Kidney epithelial cell (primary cell): ENCODE results near the gene BMP10. TPM values are rescaled to one million over a fixed set of nuclear protein-coding genes. Genes with fewer than 3 reads are reported as not detected.

ENCODE experiments used
- DNase-seq: peaks from one replicate; pipeline ENCODE4 v3.0.0-alpha.2; 2010; ENCODE audit warnings: low read depth
- H3K27me3 ChIP-seq: 2 replicates; pipeline ENCODE4 v1.6.0; 2011; ENCODE audit warnings: low read length; ENCODE audit not compliant: control insufficient read depth, insufficient read depth
- H3K36me3 ChIP-seq: 2 replicates; pipeline ENCODE4 v1.5.1; 2011; ENCODE audit warnings: low read length; ENCODE audit not compliant: control insufficient read depth, insufficient read depth
- H3K4me3 ChIP-seq: 2 replicates; pipeline ENCODE4 v1.5.1; 2011; ENCODE audit warnings: low read depth, mild to moderate bottlenecking, control low read depth, low read length
- total RNA-seq: library from RNA; depleted of rRNA; stranded (reverse); fragments of >200 nt; gene quantifications from 2 replicates; pipeline ENCODE4 v1.2.3, GENCODE V29; 2015
- TF ChIP-seq, protein P1 (sequence below): IDR thresholded peaks from 2 replicates; pipeline ENCODE4 v1.5.1; 2011; ENCODE audit warnings: mild to moderate bottlenecking, moderate library complexity, low read length, control low read depth, inconsistent platforms; ENCODE audit not compliant: insufficient read depth, poor library complexity, severe bottlenecking

Gene BMP10
- total RNA-seq, 1 donor from 2014 or later = not detected

GRCh38 chr2:68832233-68832869, 38.8 kb downstream of the BMP10 start:
- Histone ChIP-seq H3K27me3 (no peaks in the 10 kb centered on the region), H3K4me3 (no peak overlapping the region), H3K36me3 (no peaks in the 10 kb centered on the region)
- TF ChIP-seq, protein P1, sequence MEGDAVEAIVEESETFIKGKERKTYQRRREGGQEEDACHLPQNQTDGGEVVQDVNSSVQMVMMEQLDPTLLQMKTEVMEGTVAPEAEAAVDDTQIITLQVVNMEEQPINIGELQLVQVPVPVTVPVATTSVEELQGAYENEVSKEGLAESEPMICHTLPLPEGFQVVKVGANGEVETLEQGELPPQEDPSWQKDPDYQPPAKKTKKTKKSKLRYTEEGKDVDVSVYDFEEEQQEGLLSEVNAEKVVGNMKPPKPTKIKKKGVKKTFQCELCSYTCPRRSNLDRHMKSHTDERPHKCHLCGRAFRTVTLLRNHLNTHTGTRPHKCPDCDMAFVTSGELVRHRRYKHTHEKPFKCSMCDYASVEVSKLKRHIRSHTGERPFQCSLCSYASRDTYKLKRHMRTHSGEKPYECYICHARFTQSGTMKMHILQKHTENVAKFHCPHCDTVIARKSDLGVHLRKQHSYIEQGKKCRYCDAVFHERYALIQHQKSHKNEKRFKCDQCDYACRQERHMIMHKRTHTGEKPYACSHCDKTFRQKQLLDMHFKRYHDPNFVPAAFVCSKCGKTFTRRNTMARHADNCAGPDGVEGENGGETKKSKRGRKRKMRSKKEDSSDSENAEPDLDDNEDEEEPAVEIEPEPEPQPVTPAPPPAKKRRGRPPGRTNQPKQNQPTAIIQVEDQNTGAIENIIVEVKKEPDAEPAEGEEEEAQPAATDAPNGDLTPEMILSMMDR = no peak
- peak; percentile 82 for DNase-seq

- DNase-seq = no peak
- no peaks in the 10 kb centered on the region for H3K27me3 ChIP-seq
- H3K4me3 ChIP-seq = no peak overlapping the region
- no peaks in the 10 kb centered on the region for H3K36me3 ChIP-seq
- TF ChIP-seq, protein P1 = no peak
Observed at GRCh38 chr2:68831686-68832232, 39.4 kb downstream of the BMP10 start.

GRCh38 chr2:68829749-68830148, 41.4 kb downstream of the BMP10 start:
- Histone ChIP-seq H3K27me3 (no peaks in the 10 kb centered on the region), H3K4me3 (no peak overlapping the region), H3K36me3 (no peaks in the 10 kb centered on the region)
- DNase-seq = no peak
- TF ChIP-seq, protein P1 = no peak

- no peaks in the 10 kb centered on the region for H3K27me3 ChIP-seq
- TF ChIP-seq, protein P1 = no peak
- peak; percentile 80 for DNase-seq
- no peaks in the 10 kb centered on the region for H3K36me3 ChIP-seq
- no peak overlapping the region for H3K4me3 ChIP-seq
Observed at GRCh38 chr2:68828887-68829708, 42.1 kb downstream of the BMP10 start.

DNA sequence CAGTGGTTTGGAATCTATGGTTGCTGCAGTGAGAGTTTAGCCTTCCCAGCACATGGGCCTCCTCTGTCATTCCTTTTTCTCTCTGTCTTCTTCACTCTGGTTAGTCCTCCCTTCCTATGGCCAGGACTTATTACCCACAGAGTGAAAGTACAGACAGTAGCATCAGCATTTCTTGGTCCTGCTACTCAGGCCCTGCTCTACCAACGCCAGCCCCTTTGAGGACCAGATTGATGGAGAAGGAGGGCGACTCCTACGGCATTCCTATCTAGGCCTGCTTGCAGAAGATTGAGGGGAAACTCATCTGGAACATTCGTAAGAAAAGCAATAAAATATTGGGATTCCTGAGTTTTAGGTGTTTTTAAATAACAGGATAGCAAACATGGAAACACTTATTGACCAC, 43.5 kb downstream of the BMP10 start:
- DNase-seq = no peak
- Histone ChIP-seq H3K27me3 (no peaks in the 10 kb centered on the region), H3K4me3 (no peak overlapping the region), H3K36me3 (no peaks in the 10 kb centered on the region)
- TF ChIP-seq, protein P1 = no peak
